IMR-90 (cell line): ENCODE measurements around the gene CELA1. TPM values are rescaled to one million over a fixed set of nuclear protein-coding genes. Genes with fewer than 3 reads are reported as not detected.
A peak's percentile ranks its signal among the peaks of the same experiment; 100 is the strongest.

Source experiments
- ATAC-seq: fragments of 200-7000 bp; cut with Tn5 transposase; 2 replicates; pipeline ENCODE4 v1.9.1; 2020; ENCODE audit warnings: low read depth, mild to moderate bottlenecking, moderate library complexity
- BruUV-seq: library from RNA; stranded (reverse); fragments of 400-500 nt; replicated peaks from 2 replicates; lab custom pipeline; 2021; lab: Mats Ljungman, UMichigan
- CTCF ChIA-PET: fragments of 300-600 bp; formaldehyde crosslinking; extraction: SDS; loops from one replicate; lab custom pipeline; 2021; ENCODE audit warnings: antibody characterized with exemption; lab: Yijun Ruan, JAX
- POLR2A ChIA-PET: fragments of 300-600 bp; sonication (Branson Sonifier 250); formaldehyde crosslinking; loops from one replicate; lab custom pipeline; 2022; ENCODE audit warnings: antibody characterized with exemption; ENCODE audit not compliant: unreplicated experiment; lab: Charles Lee
- DNase-seq: peaks from one replicate; pipeline ENCODE4 v3.0.0; 2013
- H2AFZ ChIP-seq: replicated peaks from 2 replicates; pipeline ENCODE3; 2013; ENCODE audit warnings: low read length, mild to moderate bottlenecking; ENCODE audit not compliant: poor library complexity
- H2AK5ac ChIP-seq: 2 replicates; pipeline ENCODE4 v1.6.1; 2013; ENCODE audit warnings: low read depth, low read length, inconsistent platforms
- H2AK9ac ChIP-seq: replicated peaks from 2 replicates; pipeline ENCODE3; 2013; ENCODE audit warnings: mild to moderate bottlenecking, low read depth, low read length, moderate library complexity; ENCODE audit not compliant: poor library complexity
- H2BK120ac ChIP-seq: 2 replicates; pipeline ENCODE4 v1.6.1; 2013; ENCODE audit warnings: low read depth, low read length, inconsistent platforms
- H2BK15ac ChIP-seq: 3 replicates; pipeline ENCODE4 v1.6.1; 2013; ENCODE audit warnings: low read depth, low read length, inconsistent platforms
- H2BK20ac ChIP-seq: 2 replicates; pipeline ENCODE4 v1.6.1; 2013; ENCODE audit warnings: low read depth, mild to moderate bottlenecking, inconsistent platforms, low read length, moderate library complexity
- H2BK5ac ChIP-seq: 2 replicates; pipeline ENCODE4 v1.6.1; 2013; ENCODE audit warnings: mild to moderate bottlenecking, low read depth, low read length, inconsistent platforms; ENCODE audit not compliant: poor library complexity, severe bottlenecking
- H3K14ac ChIP-seq: replicated peaks from 2 replicates; pipeline ENCODE4 v1.6.1; 2013; ENCODE audit warnings: low read depth, low read length, inconsistent platforms
- H3K18ac ChIP-seq: 2 replicates; pipeline ENCODE4 v1.6.1; 2013; ENCODE audit warnings: low read depth, low read length, control low read depth
- H3K23ac ChIP-seq: 2 replicates; pipeline ENCODE4 v1.6.1; 2013; ENCODE audit warnings: low read depth, low read length, inconsistent platforms
- H3K27ac ChIP-seq: 2 replicates; pipeline ENCODE4 v1.5.1; 2013; ENCODE audit warnings: mild to moderate bottlenecking, control low read depth, low read length; ENCODE audit not compliant: insufficient read depth
- H3K27me3 ChIP-seq: 2 replicates; pipeline ENCODE4 v1.6.1; 2013; ENCODE audit warnings: low read length; ENCODE audit not compliant: control insufficient read depth, insufficient read depth
- H3K36me3 ChIP-seq: 2 replicates; pipeline ENCODE4 v1.6.1; 2013; ENCODE audit warnings: low read length, mixed read lengths; ENCODE audit not compliant: control insufficient read depth, insufficient read depth
- H3K4ac ChIP-seq: 2 replicates; pipeline ENCODE4 v1.6.1; 2013; ENCODE audit warnings: low read depth, low read length, inconsistent platforms
- H3K4me1 ChIP-seq: 2 replicates; pipeline ENCODE4 v1.6.1; 2013; ENCODE audit warnings: low read length, mixed read lengths; ENCODE audit not compliant: control insufficient read depth, insufficient read depth
- H3K4me2 ChIP-seq: 2 replicates; pipeline ENCODE4 v1.6.1; 2013; ENCODE audit warnings: low read depth, mild to moderate bottlenecking, control low read depth, low read length, moderate library complexity
- H3K4me3 ChIP-seq: 2 replicates; pipeline ENCODE4 v1.5.1; 2013; ENCODE audit warnings: low read depth, mild to moderate bottlenecking, control low read depth, low read length, moderate library complexity; ENCODE audit not compliant: insufficient read depth
- H3K56ac ChIP-seq: 2 replicates; pipeline ENCODE4 v1.6.1; 2013; ENCODE audit warnings: low read length, inconsistent platforms; ENCODE audit not compliant: insufficient read depth; ENCODE audit errors: extremely low read depth
- H3K79me1 ChIP-seq, 2 experiments: 2 replicates each; pipeline ENCODE4 v1.6.1; 2013; ENCODE audit warnings: low read length in 2 of 2, inconsistent platforms in 1 of 2, low read depth in 1 of 2
- H3K9ac ChIP-seq: 2 replicates; pipeline ENCODE4 v1.6.1; 2013; ENCODE audit warnings: low read depth, low read length, control low read depth
- H3K9me1 ChIP-seq: 2 replicates; pipeline ENCODE4 v1.6.1; 2013; ENCODE audit warnings: low read length, inconsistent platforms; ENCODE audit not compliant: insufficient read depth
- H3K9me3 ChIP-seq: 2 replicates; pipeline ENCODE4 v1.6.1; 2013; ENCODE audit warnings: low read length; ENCODE audit not compliant: control insufficient read depth, insufficient read depth
- H4K20me1 ChIP-seq: 2 replicates; pipeline ENCODE4 v1.6.1; 2013; ENCODE audit warnings: low read length, inconsistent platforms; ENCODE audit not compliant: insufficient read depth
- H4K5ac ChIP-seq: 2 replicates; pipeline ENCODE4 v1.6.1; 2013; ENCODE audit warnings: mild to moderate bottlenecking, low read depth, low read length, control low read depth
- H4K8ac ChIP-seq, 2 experiments: 2 replicates each; pipeline ENCODE4 v1.6.1; 2013; ENCODE audit warnings: low read depth in 2 of 2, low read length in 2 of 2, control low read depth in 1 of 2, inconsistent platforms in 1 of 2
- H4K91ac ChIP-seq: 2 replicates; pipeline ENCODE4 v1.6.1; 2013; ENCODE audit warnings: low read depth, low read length, inconsistent platforms; ENCODE audit not compliant: insufficient read depth
- BHLHE40 ChIP-seq: fragments of 150-350 bp; IDR thresholded peaks from 2 replicates; pipeline ENCODE4 v1.6.1; 2016; ENCODE audit warnings: mild to moderate bottlenecking, low read depth, low read length
- CEBPB ChIP-seq: IDR thresholded peaks from 2 replicates; pipeline ENCODE4 v1.6.1; 2012; ENCODE audit warnings: low read depth, low read length, improper control_type of control experiment
- CHD1 ChIP-seq: IDR thresholded peaks from 2 replicates; pipeline ENCODE4 v1.6.1; 2012; ENCODE audit warnings: low read depth, low read length, improper control_type of control experiment
- CTCF ChIP-seq: conservative IDR thresholded peaks from 2 replicates; pipeline ENCODE4 v1.5.1; 2012; ENCODE audit warnings: mild to moderate bottlenecking, low read depth, low read length, improper control_type of control experiment
- FOS ChIP-seq: fragments of 150-350 bp; IDR thresholded peaks from 2 replicates; pipeline ENCODE4 v1.6.1; 2016; ENCODE audit warnings: low read depth, low read length
- MAFK ChIP-seq: IDR thresholded peaks from 2 replicates; pipeline ENCODE4 v1.6.1; 2012; ENCODE audit warnings: low read depth, low read length, improper control_type of control experiment
- MAZ ChIP-seq: IDR thresholded peaks from 2 replicates; pipeline ENCODE4 v1.6.1; 2012; ENCODE audit warnings: low read depth, mild to moderate bottlenecking, low read length, improper control_type of control experiment, moderate library complexity, borderline replicate concordance
- MXI1 ChIP-seq: IDR thresholded peaks from 2 replicates; pipeline ENCODE4 v1.6.1; 2012; ENCODE audit warnings: low read depth, mild to moderate bottlenecking, low read length, moderate library complexity, borderline replicate concordance
- NFE2L2 ChIP-seq: fragments of 150-350 bp; IDR thresholded peaks from 2 replicates; pipeline ENCODE4 v1.6.1; 2016; ENCODE audit warnings: low read depth, mild to moderate bottlenecking, low read length
- POLR2A ChIP-seq: IDR thresholded peaks from 2 replicates; pipeline ENCODE4 v1.6.1; 2012; ENCODE audit warnings: mild to moderate bottlenecking, low read depth, low read length
- RAD21 ChIP-seq: IDR thresholded peaks from 2 replicates; pipeline ENCODE4 v1.6.1; 2012; ENCODE audit warnings: low read length, improper control_type of control experiment
- RCOR1 ChIP-seq: IDR thresholded peaks from 2 replicates; pipeline ENCODE4 v1.6.1; 2012; ENCODE audit warnings: mild to moderate bottlenecking, low read length, improper control_type of control experiment; ENCODE audit not compliant: insufficient replicate concordance
- RFX5 ChIP-seq: IDR thresholded peaks from 2 replicates; pipeline ENCODE4 v1.8.0; 2012; ENCODE audit warnings: low read depth, mild to moderate bottlenecking, low read length, moderate library complexity
- SMC3 ChIP-seq: fragments of 150-350 bp; IDR thresholded peaks from 2 replicates; pipeline ENCODE4 v1.6.1; 2016; ENCODE audit warnings: low read depth, mild to moderate bottlenecking, antibody characterized with exemption, low read length, moderate library complexity
- USF2 ChIP-seq: fragments of 150-350 bp; IDR thresholded peaks from 2 replicates; pipeline ENCODE4 v1.6.1; 2017; ENCODE audit warnings: mild to moderate bottlenecking, antibody characterized with exemption, low read length, low read depth
- WGBS, 2 experiments: methylation state at CpG; one replicate each; pipeline versions ENCODE4 v1.1.5 to v1.1.7; 2013; ENCODE audit warnings: missing lambda C conversion rate in 2 of 2; ENCODE audit not compliant: insufficient read length in 1 of 2; ENCODE audit errors: extremely low coverage in 2 of 2; 5-methylcytosine and 5-hydroxymethylcytosine counted together
- dilution Hi-C: fragments of 300-500 bp; cut with HindIII; formaldehyde crosslinking; loops from one replicate; pipeline ENCODE4 v1.14.3; 2018; ENCODE audit warnings: low sequenced_read_pairs; ENCODE audit not compliant: unreplicated experiment
- in situ Hi-C: fragments of 300-500 bp; cut with MboI; formaldehyde crosslinking; loops from 3 replicates; pipeline ENCODE4 v1.14.3; 2019; ENCODE audit warnings: low sequenced_read_pairs, inconsistent platforms, mixed read lengths
- intact Hi-C: fragments of 100-400 bp; cut with micrococcal nuclease; formaldehyde crosslinking; loops from 2 replicates; pipeline ENCODE4 v1.10.0; 2022
- polyA plus RNA-seq, 3 experiments: library from polyadenylated mRNA; depleted of rRNA; stranded (reverse); fragments of >200 nt; gene quantifications; 2 replicates each; pipeline ENCODE4 v1.2.3, GENCODE V29; 2012; ENCODE audit warnings: low replicate concordance in 1 of 3
- total RNA-seq: library from RNA; depleted of rRNA; stranded (reverse); fragments of >200 nt; gene quantifications from 2 replicates; pipeline ENCODE4 v1.2.3, GENCODE V29; 2012
- TF ChIP-seq, protein P1 (sequence below): fragments of 150-350 bp; IDR thresholded peaks from 2 replicates; pipeline ENCODE4 v1.6.1; 2016; ENCODE audit warnings: low read depth, mild to moderate bottlenecking, low read length, moderate library complexity, borderline replicate concordance

The CELA1 gene
- total and polyA plus RNA-seq, 2 of the 4 experiments (the other 2 are of a cell fraction) = not detected

- Histone ChIP-seq H2AK5ac (peak overlapping the region; percentile 11; the same call in 1 of the 2 replicates), H2BK15ac (no peak overlapping the region), H3K79me1 (peaks cover 0 to 22% of the 10 kb centered on the region in 2 experiments; a peak in 2 of 4 replicates), H3K27me3 (no peaks in the 10 kb centered on the region), H2BK20ac (no peak overlapping the region), H4K91ac (0 out of 2 replicates have a peak overlapping the region, but pooled peaks have one; percentile 6), H2AFZ (no peak overlapping the region), H3K56ac (no peak overlapping the region), H4K8ac (no peak overlapping the region), H3K14ac (no peak overlapping the region), H3K9ac (no peak overlapping the region), H3K9me3 (no peaks in the 10 kb centered on the region), H3K4me1 (peaks cover 23% of the 10 kb centered on the region), H2BK120ac (0 out of 2 replicates have a peak overlapping the region, but pooled peaks have one; percentile 27), H2AK9ac (no peak overlapping the region), H3K4ac (no peak overlapping the region; the same call in 1 of the 2 replicates), H3K27ac (no peak overlapping the region), H3K4me2 (no peak overlapping the region), H3K18ac (no peak overlapping the region), H4K20me1 (no peaks in the 10 kb centered on the region), H4K5ac (no peak overlapping the region), H2BK5ac (no peak overlapping the region), H3K4me3 (no peak overlapping the region), H3K23ac (no peak overlapping the region), H3K36me3 (no peaks in the 10 kb centered on the region), H3K9me1 (peaks cover 27% of the 10 kb centered on the region)
- ChIA-PET CTCF (interaction anchor here (0.6 kb wide), 2 partner anchors 12 to 571 kb away, joined by 3 to 4 read pairs; no protein-coding TSS in a partner anchor), POLR2A (no interaction called here)
- dilution Hi-C loops = no loop called here
- intact Hi-C loops = no loop called here
- TF ChIP-seq MAFK (no peak), CTCF (no peak), CHD1 (no peak), RCOR1 (no peak), MAZ (no peak), RAD21 (no peak), POLR2A (no peak), BHLHE40 (no peak), CEBPB (no peak), USF2 (no peak), RFX5 (no peak), SMC3 (no peak), MXI1 (no peak), FOS (no peak), NFE2L2 (no peak)
- TF ChIP-seq, protein P1, sequence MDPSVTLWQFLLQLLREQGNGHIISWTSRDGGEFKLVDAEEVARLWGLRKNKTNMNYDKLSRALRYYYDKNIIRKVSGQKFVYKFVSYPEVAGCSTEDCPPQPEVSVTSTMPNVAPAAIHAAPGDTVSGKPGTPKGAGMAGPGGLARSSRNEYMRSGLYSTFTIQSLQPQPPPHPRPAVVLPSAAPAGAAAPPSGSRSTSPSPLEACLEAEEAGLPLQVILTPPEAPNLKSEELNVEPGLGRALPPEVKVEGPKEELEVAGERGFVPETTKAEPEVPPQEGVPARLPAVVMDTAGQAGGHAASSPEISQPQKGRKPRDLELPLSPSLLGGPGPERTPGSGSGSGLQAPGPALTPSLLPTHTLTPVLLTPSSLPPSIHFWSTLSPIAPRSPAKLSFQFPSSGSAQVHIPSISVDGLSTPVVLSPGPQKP = no peak
- no peak for DNase-seq
- no peak for ATAC-seq
- no TSS peak for BruUV-seq
- in situ Hi-C loops = no loop called here
- WGBS, 2 experiments = no CpG with 5 or more reads among the region's 4 CpGs
These were observed 39.9 kb upstream of the CELA1 start for GRCh38 chr12:51386351-51386750.
